ENCODE data around the gene CLHC1. TPM values are rescaled to one million over a fixed set of nuclear protein-coding genes. Genes with fewer than 3 reads are reported as not detected.

The CLHC1 gene
- total RNA-seq, 1 experiment from 2014 or later, result 9.2 TPM

GRCh38 chr2:55204536-55204935 is 27.6 kb downstream of the CLHC1 start:
- Histone ChIP-seq H3K23me2 (ENCODE audit: insufficient read length, low read depth, low read length, poor library complexity, severe bottlenecking) (no peaks in the 10 kb centered on the region), H3K4me1 (ENCODE audit: insufficient read depth, low read length) (no peaks in the 10 kb centered on the region), H2BK5ac (ENCODE audit: insufficient read length, low read length) (no peak overlapping the region), H4K5ac (ENCODE audit: insufficient read length, low read depth, low read length) (no peak overlapping the region), H2BK12ac (ENCODE audit: insufficient read length, low read depth, low read length) (no peak overlapping the region), H2AFZ (ENCODE audit: low read length) (no peak overlapping the region), H3K9me3 (ENCODE audit: control insufficient read depth, low read depth, low read length) (no peaks in the 10 kb centered on the region), H2BK120ac (ENCODE audit: low read depth, low read length, poor library complexity, severe bottlenecking) (no peak overlapping the region), H4K8ac (replicated peaks; ENCODE audit: insufficient read length, low read depth, low read length) (no peak overlapping the region), H3K14ac (ENCODE audit: insufficient read depth, low read length) (no peak overlapping the region), H3K9ac (ENCODE audit: extremely low read depth, insufficient read length, low read length) (no peak overlapping the region), H2AK5ac (ENCODE audit: insufficient read length, low read length) (no peak overlapping the region), H3K56ac (ENCODE audit: insufficient read length, low read depth, low read length) (no peak overlapping the region), H3K4ac (ENCODE audit: low read depth, low read length) (no peak overlapping the region), H4K91ac (ENCODE audit: insufficient read length, low read depth, low read length) (no peak overlapping the region), H2BK20ac (ENCODE audit: low read depth, low read length, poor library complexity, severe bottlenecking) (no peak overlapping the region), H3K79me2 (ENCODE audit: insufficient read depth, low read length) (no peaks in the 10 kb centered on the region), H3T11ph (ENCODE audit: low read length) (no peak overlapping the region), H2BK15ac (ENCODE audit: low read depth, low read length) (no peak overlapping the region), H4K20me1 (ENCODE audit: control insufficient read depth, insufficient read depth, insufficient read length) (no peaks in the 10 kb centered on the region), H3K79me1 (ENCODE audit: insufficient read depth, low read depth, low read length, poor library complexity, severe bottlenecking) (no peaks in the 10 kb centered on the region), H3K18ac (ENCODE audit: insufficient read length, low read depth, low read length) (no peak overlapping the region), H3K27ac (ENCODE audit: insufficient read length, low read depth, low read length) (no peak overlapping the region), H3K4me2 (ENCODE audit: insufficient read depth, insufficient read length, low read length) (no peak overlapping the region), H3K27me3 (ENCODE audit: insufficient read depth, low read length) (no peaks in the 10 kb centered on the region), H3K23ac (ENCODE audit: insufficient read length, low read depth, low read length) (no peak overlapping the region)
- Mint-ChIP-seq H3K27me3 (ENCODE audit: low read depth) (no peaks in the 10 kb centered on the region), H3K36me3 (ENCODE audit: insufficient read depth in 1 of 3, low read depth in 3 of 3) (peaks cover 28 to 43% (median 41%) of the 10 kb centered on the region in 3 experiments), H3K9me3 (peaks cover 4 to 14% of the 10 kb centered on the region in 2 experiments; a peak in 4 of 5 replicates), H3K27ac (no peak overlapping the region), H3K4me3 (no peak overlapping the region), H3K4me1 (no peaks in the 10 kb centered on the region)
- WGBS (ENCODE audit: extremely low coverage, insufficient read length, low lambda C conversion rate), result no CpG with 5 or more reads among the region's 3 CpGs
- no peak for DNase-seq
- TF ChIP-seq CTCF (conservative IDR thresholded peaks at IDR 0.05), result no peak

Measured in H9 (cell line).